Dermis blood vessel endothelial cell (primary cell): ENCODE data around the gene TXN. TPM values are rescaled to one million over a fixed set of nuclear protein-coding genes. Genes with fewer than 3 reads are reported as not detected.
"Not testable (repeated sequence)": the region's sequence is repeated elsewhere in the genome, so short reads cannot be mapped to it uniquely, and the experiment has no call there.

Experiments used
- DNase-seq: peaks from one replicate; pipeline ENCODE4 v3.0.0; 2010
- total RNA-seq: library from RNA; depleted of rRNA; stranded (reverse); fragments of >200 nt; gene quantifications from 2 replicates; pipeline ENCODE4 v1.2.3, GENCODE V29; 2014

The TXN gene
- total RNA-seq, 1 donor from 2014 or later = 204 TPM

DNA sequence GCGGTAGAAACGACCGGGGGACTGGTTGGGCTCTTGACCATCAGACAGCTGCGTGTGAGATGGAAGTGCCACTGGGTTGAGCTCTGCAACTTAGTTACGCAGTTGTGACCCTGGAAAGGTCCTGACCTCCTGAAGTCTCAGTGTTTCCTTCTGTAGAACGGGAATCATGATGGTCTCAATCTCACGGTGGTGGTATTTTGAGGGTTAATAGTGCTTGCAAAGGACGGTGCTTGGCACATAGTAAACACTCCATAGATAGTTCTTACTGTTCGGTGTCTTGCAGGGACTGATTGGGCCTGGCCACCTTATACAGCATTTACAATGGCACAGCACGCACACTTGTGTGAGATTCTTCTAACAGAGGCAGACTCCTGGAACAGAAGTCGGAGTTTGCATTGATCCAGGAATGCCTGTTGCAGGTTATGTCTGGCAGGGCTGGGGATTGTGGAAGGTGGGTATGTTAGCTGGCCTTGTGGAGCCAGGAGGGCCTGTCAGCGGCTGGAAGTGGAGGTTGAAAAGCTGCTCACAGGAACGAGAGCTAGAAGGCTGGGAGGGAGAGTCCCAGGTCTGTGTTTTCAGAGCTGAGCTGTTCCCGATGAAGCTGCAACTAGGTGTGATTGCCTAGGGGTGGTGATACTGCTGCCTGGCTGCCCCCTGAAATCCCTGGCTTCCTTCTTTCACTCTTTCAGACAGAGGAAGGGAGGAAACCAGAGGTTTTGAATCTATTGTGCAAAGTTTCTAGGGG, 962 bp upstream of the TXN start:
- DNase-seq = no peak

DNA sequence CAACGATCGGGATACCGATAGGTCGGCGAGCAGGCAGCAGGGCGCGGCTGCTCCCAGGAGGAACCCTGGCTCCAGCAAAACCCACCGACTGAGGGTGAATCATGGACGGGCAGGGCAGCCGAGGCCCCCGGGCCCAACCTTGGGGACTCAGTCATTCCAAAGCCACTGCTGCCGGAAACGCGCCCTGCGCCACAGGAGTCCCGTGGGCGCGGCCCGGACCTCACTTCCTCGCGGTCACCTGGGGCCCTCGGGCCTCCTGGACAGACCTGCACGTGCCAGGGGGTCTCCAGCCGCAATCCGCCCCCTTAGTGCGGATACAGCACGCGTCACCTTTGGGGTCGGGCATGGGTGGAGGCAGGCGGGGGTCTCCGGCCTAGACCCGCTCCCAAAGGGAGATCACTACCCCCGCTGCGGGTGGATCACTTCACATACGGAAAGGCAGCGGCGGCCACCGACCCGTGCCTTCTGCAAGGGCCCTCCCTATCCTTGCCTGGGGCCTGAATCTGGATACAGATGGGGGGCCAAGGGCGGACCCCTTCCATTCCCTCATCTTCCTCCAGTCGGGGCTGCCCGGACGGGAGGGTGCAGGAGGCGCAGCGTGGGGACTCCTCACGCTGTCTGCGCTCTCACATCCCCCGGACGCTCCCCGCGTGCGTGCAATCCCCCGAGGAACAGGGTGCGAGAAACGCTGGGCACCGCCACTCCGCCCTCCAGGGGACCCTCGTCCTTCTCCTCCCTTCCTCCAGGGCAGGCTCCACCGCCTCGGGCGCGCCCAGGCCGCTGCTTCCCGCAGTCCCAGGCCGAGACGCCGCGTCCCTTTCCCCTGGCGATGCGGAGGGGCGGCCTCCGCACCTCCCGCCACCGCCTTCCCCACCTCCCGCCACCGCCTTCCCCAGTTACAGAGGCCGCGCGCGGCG, 586 bp downstream of the TXN start:
- DNase-seq = peak; percentile 47

DNA sequence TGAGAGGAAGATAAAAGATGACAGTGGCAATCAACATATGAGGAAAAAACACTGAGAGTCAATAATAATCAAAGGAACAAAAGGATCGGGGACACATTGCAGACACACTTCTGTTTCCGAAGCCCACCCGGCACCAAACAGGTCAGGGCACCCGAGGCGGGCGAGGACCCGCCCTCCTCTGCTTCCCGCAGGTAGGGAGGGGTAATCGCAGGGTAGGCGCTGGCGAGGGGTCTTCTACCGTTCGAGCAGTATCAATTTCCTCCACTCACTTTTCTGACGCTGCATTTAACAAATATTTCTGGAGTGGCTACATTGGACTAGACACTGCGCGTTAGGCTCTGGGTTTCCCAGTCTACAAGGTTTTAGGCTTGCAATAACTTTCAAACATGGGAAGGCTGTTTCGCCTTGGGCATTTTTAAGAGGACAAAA, 1.3 kb downstream of the TXN start:
- no peak for DNase-seq

GRCh38 chr9:110254500-110254899, 1.8 kb downstream of the TXN start:
- DNase-seq = no peak

DNA sequence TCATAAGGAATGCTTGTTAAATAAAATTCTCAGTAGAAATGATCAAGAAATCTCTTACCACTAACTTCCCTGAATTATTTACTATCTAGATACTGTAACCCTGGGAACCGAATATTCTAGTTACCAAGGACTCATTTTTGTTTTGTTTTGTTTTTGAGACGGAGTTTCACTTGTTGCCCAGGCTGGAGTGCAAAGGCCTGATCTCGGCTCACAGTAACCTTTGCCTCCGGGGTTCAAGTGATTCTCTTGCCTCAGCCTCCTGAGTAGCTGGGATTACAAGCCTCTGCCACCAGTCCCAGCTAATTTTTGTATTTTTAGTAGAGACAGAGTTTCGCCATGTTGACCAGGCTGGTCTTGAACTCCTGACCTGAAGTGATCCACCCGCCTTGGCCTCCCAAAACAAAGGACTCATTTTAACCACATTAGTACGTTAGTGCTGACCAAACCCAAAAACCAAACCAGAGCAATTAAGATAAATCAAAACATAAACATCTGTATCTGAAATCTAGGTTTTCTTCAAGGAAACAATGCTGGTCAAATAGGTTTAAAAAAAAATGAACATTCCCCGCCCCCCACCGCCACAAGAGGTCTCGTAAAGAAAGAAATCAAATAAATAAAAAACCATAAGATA, 3.7 kb downstream of the TXN start:
- DNase-seq = no peak

- not testable (repeated sequence) for DNase-seq
Observed at GRCh38 chr9:110251770-110252169, 4.5 kb downstream of the TXN start.

DNA sequence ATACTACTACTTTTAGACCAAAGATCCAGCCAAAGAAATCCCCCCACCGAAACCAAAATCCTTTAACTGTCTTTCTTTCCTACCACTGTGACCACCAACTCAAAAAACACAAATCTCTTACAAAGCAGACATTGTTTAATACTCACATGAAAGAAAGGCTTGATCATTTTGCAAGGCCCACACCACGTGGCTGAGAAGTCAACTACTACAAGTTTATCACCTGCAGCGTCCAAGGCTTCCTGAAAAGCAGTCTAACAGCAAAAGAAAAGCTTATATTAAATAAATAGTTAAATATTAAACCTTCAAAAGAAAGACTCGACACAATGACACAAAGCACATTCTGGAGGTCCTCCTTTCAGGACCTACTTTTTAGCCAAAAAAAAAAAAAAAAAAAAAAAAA, 5.1 kb downstream of the TXN start:
- DNase-seq = no peak

DNA sequence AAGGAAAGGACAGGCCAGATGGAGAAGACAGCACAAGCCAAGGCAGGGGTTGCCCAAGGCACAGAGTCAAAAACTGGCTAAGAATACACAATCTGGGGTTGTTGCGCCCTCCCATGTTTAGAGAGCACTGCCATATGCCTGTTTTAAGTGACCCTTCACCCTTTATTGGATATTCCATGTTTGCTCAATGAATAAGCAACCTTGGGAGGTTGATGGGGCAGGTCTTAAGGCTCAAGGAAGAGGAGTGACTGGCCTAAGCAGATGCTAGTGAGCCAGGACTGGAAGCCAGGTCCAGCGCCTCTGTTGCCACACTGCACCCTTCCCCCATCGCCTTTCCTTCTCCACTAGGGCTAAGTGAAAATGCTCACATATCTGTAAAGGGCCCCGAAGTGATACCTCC, 6.7 kb downstream of the TXN start:
- DNase-seq = no peak

DNA sequence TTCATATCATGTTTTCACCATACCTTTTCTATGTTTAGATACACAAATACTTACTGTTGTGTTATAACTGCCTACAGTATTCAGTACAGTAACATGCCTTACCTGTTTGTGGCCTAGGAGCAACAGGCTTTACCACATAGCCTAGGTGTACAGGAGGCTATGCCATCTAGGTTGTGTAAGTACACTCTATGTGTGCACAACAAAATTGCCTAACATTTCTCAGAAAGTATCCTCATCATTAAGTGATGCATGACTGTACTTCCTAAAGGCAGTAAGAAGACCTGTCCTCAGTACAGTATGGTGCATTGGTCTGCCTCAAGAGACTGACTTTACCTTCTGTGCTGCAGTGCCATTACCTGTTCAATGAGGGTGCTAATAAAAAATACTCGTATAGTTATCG, 7.9 kb downstream of the TXN start:
- no peak for DNase-seq

DNA sequence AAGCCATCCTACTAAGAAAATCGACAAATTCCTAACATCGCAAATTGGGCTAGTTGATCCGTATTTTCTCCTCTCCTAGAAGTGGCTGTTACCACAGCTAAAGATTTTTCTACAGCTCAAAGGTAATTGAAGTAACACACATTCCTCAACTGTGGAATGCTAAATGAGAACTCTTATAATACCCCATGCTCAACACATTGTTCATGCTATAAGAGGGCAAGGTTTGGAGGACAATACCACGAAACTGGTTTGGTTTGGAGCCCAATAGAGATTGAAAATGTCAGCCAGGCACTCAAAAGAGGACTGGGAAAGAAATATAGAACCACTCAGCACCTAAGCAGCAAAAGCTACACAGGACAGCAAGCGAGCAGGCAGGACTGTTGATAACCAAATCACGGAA, 10.1 kb downstream of the TXN start:
- DNase-seq = no peak

DNA sequence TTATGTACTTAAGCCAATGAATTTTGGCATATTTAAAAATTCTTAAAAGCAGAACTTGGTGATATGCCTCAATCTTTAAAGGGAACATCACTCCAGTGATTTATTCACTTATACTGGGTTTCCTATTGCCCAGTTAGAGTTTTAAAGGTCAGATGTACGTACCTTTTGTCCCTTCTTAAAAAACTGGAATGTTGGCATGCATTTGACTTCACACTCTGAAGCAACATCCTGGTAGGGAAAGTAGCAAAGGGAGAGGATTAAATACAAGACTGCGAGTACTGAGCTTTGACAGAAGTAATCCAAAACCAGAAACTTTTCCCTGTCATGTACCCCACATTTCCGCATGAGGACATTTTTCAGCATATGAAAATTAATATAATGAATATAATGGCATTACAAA, 11.7 kb downstream of the TXN start:
- DNase-seq = no peak

- no peak for DNase-seq
Observed at GRCh38 chr9:110241858-110242321, 14.4 kb downstream of the TXN start.

GRCh38 chr9:110241260-110241857, 14.9 kb downstream of the TXN start:
- no peak for DNase-seq

- DNase-seq = no peak
Observed at GRCh38 chr9:110240198-110240597, 16.1 kb downstream of the TXN start.

- DNase-seq = no peak
Observed at GRCh38 chr9:110228321-110228720, 28.0 kb downstream of the TXN start.

DNA sequence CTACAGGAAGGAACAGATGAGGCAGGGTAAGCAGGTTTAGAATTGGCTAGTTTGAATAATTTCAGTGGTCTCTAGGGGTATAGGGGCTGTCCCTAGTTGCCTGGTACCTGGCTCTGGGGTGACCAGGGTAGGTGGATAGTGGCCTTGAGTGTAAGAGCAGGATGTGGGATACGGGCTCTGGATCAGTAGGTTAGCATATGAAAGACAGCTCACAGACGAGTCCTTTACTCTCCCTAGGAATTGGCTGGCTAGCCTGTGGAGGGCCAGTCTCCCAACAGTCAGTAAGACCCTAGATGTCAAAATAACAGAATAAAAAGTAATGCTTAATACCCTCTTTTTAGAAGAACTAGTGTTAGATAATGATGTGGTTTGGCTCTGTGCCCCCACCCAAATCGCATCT, 31.7 kb downstream of the TXN start:
- DNase-seq = no peak

- DNase-seq = no peak
Observed at GRCh38 chr9:110220809-110221208, 35.5 kb downstream of the TXN start.

DNA sequence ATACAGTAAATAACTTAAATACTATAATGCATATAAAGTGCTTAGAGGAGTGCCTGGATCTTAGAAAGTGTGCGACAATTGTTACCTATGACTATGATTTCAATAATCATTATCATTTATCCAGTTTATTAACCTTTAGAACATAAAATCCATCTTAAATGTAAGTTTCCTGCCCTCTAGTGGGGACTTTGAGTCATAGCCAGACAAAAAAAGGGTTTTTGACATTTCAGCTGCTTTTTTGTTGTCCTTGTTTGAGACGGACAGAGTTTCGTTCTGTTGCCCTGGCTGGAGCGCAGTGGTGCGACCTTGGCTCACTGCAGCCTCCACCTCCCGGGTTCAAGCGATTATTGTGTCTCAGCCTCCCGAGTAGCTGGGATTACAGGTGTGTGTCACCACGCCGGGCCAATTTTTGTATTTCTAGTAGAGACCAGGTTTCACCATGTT, 38.6 kb downstream of the TXN start:
- DNase-seq = peak; percentile 69

- no peak for DNase-seq
Observed at GRCh38 chr9:110214586-110215355, 41.5 kb downstream of the TXN start.

DNA sequence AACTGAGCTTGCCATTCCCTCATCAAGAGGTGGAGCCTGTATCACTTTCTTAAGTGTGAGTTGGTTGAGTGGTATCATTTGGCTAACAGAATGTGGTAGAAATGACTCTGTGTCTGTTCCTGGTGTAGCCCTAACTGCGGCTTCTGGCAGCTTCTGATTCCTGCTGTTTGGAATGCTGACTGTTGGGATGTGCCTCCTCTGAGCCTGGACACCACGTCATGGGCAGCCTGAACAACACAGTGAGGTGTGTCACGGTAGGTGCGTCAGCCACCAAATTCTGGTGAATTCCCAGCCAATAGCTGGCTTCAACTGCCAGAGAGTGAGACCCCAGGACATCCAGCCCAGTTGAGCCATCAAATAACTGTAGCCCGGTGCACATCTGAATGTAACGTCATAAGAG, 42.2 kb downstream of the TXN start:
- no peak for DNase-seq

GRCh38 chr9:110213413-110214044, 42.8 kb downstream of the TXN start:
- no peak for DNase-seq

GRCh38 chr9:110208031-110208430, 48.3 kb downstream of the TXN start, which contains the start of gene C9orf152:
TSS of gene C9orf152 (minus strand) at chr9:110208159. CDS start at chr9:110207579, 580 bp downstream.
- DNase-seq = no peak
